ENCODE data around the gene ROR1.

ROR1 gene

DNA sequence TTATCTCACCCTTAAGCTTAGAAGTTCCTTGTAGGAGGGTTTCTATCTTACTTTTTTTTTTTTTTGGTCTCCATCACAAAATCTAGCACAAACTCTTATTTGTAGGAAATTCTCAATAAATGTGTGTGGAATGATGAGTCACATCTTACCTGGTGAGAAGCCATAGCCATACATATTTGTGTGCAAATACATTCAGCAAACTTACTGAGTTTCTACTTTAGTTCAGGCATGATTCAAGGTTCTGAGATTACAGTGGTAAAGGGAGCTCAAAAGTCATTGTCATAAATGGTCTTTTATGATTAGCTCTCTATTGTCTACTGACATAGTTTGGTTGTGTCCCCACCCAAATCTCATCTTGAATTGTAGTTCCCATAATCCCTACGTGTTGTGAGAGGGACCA lies 236.5 kb downstream of the ROR1 start:
- Mint-ChIP-seq H3K4me1 (ENCODE audit: low read depth) (peaks cover 9% of the 10 kb centered on the region), H3K4me3 (no peak overlapping the region), H3K36me3 (ENCODE audit: low read depth) (no peaks in the 10 kb centered on the region), H3K9me3 (no peaks in the 10 kb centered on the region), H3K27ac (no peak overlapping the region), H3K27me3 (peaks cover 10% of the 10 kb centered on the region)
- DNase-seq = no peak

GRCh38 chr1:64013395-64013794 lies 239.6 kb downstream of the ROR1 start:
- H3K27me3 Mint-ChIP-seq = peaks cover 5% of the 10 kb centered on the region
- H3K36me3 Mint-ChIP-seq (ENCODE audit: low read depth) = no peaks in the 10 kb centered on the region
- H3K4me1 Mint-ChIP-seq (ENCODE audit: low read depth) = peaks cover 3% of the 10 kb centered on the region
- no peak overlapping the region for H3K4me3 Mint-ChIP-seq
- no peak overlapping the region for H3K27ac Mint-ChIP-seq
- DNase-seq = no peak
- H3K9me3 Mint-ChIP-seq = no peaks in the 10 kb centered on the region

- no peak for DNase-seq
- Mint-ChIP-seq H3K27me3 (no peaks in the 10 kb centered on the region), H3K4me3 (no peak overlapping the region), H3K27ac (no peak overlapping the region), H3K4me1 (ENCODE audit: low read depth) (peaks cover 15% of the 10 kb centered on the region), H3K36me3 (ENCODE audit: low read depth) (no peaks in the 10 kb centered on the region), H3K9me3 (no peaks in the 10 kb centered on the region)
These were observed 246.0 kb downstream of the ROR1 start for GRCh38 chr1:64019818-64020217.

GRCh38 chr1:64021066-64021465 lies 247.2 kb downstream of the ROR1 start:
- peaks cover 15% of the 10 kb centered on the region for H3K4me1 Mint-ChIP-seq (ENCODE audit: low read depth)
- H3K27ac Mint-ChIP-seq = no peak overlapping the region
- H3K9me3 Mint-ChIP-seq = no peaks in the 10 kb centered on the region
- no peaks in the 10 kb centered on the region for H3K36me3 Mint-ChIP-seq (ENCODE audit: low read depth)
- H3K4me3 Mint-ChIP-seq = no peak overlapping the region
- no peaks in the 10 kb centered on the region for H3K27me3 Mint-ChIP-seq
- no peak for DNase-seq

GRCh38 chr1:64025051-64025450 lies 251.2 kb downstream of the ROR1 start:
- Mint-ChIP-seq H3K36me3 (ENCODE audit: low read depth) (no peaks in the 10 kb centered on the region), H3K27ac (no peak overlapping the region), H3K4me1 (ENCODE audit: low read depth) (peaks cover 2% of the 10 kb centered on the region), H3K4me3 (no peak overlapping the region), H3K9me3 (no peaks in the 10 kb centered on the region), H3K27me3 (no peaks in the 10 kb centered on the region)
- no peak for DNase-seq

GRCh38 chr1:64029037-64029436 lies 255.2 kb downstream of the ROR1 start:
- no peaks in the 10 kb centered on the region for H3K4me1 Mint-ChIP-seq (ENCODE audit: low read depth)

GRCh38 chr1:64030411-64030810 lies 256.6 kb downstream of the ROR1 start:
- Mint-ChIP-seq H3K27me3 (peaks cover 16% of the 10 kb centered on the region), H3K9me3 (no peaks in the 10 kb centered on the region), H3K36me3 (ENCODE audit: low read depth) (no peaks in the 10 kb centered on the region), H3K27ac (no peak overlapping the region), H3K4me1 (ENCODE audit: low read depth) (no peaks in the 10 kb centered on the region), H3K4me3 (no peak overlapping the region)
- no peak for DNase-seq

More at GRCh38 chr1:64029037-64029436, 255.2 kb downstream of the ROR1 start:
- H3K4me3 Mint-ChIP-seq = no peak overlapping the region
- no peaks in the 10 kb centered on the region for H3K36me3 Mint-ChIP-seq (ENCODE audit: low read depth)
- H3K27ac Mint-ChIP-seq = no peak overlapping the region
- H3K27me3 Mint-ChIP-seq = peaks cover 14% of the 10 kb centered on the region
- DNase-seq = no peak
- no peaks in the 10 kb centered on the region for H3K9me3 Mint-ChIP-seq

DNA sequence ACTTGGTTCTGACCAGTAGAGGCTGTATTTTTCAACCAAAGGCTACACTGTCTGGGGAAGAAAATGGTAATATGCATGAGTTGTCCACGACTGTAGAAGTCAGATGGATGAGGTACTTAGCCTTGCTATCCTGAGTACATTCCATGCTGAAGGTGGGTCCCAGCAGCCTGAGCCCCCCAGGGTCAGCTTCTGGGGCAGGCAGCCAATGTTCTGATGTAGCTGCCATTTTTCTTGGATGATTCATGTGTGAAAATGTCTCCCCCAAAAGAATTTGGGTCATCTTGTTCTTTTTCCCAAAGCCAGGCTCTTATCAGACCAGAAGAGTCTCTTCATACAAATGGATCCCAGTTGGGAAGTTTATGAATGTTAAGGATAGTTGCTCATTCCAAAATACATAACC lies 257.4 kb downstream of the ROR1 start:
- no peak overlapping the region for H3K27ac Mint-ChIP-seq
- no peaks in the 10 kb centered on the region for H3K36me3 Mint-ChIP-seq (ENCODE audit: low read depth)
- H3K9me3 Mint-ChIP-seq = no peaks in the 10 kb centered on the region
- no peak overlapping the region for H3K4me3 Mint-ChIP-seq
- no peak for DNase-seq
- no peaks in the 10 kb centered on the region for H3K4me1 Mint-ChIP-seq (ENCODE audit: low read depth)
- peaks cover 20% of the 10 kb centered on the region for H3K27me3 Mint-ChIP-seq

DNA sequence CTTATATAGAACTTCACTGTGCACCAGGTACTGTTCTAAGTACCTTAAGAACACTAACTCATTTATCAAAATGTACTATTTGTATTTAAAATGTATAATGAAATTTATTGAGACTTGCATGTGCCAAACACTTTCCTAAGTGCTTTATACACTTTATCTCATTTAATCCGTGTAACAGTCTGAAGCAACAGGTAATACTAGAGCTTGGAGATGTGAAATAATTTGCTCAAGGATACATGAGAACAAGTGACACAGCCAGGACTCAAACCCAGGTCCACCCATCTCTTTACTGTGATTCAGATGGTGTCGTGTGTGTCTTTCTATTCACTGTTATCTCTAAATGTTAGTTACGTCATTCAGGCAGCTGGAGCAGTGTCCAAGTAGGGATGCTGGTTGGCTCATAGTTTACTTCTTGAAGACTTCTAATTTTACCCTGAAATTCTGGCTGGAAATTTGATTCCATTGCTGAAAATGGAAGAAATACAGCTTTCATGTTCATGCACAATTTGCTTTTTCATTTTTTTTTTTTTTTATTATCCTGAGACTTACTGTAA lies 259.9 kb downstream of the ROR1 start:
- Mint-ChIP-seq H3K9me3 (no peaks in the 10 kb centered on the region), H3K4me1 (ENCODE audit: low read depth) (no peaks in the 10 kb centered on the region), H3K36me3 (ENCODE audit: low read depth) (no peaks in the 10 kb centered on the region), H3K4me3 (no peak overlapping the region), H3K27ac (no peak overlapping the region), H3K27me3 (peaks cover 20% of the 10 kb centered on the region)
- no peak for DNase-seq

DNA sequence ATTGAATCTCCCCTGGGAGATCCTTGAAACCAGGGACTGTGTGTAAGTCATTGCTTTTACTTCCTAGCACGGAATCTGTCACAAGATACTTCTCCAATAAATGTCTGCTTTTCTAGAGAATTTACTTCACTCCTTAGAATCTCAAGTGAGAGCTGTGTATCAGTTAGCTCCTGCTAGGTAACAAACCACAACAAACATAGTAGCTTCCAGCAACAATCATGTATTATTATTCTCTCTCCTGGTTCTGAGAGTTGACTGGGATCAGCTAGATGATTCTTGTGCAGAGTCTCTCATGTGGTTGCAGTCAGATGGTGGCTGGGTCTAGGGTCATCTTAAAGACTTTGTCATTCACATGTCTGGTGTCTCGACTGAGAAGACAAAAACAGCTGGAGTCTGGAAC lies 262.7 kb downstream of the ROR1 start:
- Mint-ChIP-seq H3K27ac (no peak overlapping the region), H3K9me3 (no peaks in the 10 kb centered on the region), H3K27me3 (peaks cover 19% of the 10 kb centered on the region), H3K4me3 (no peak overlapping the region), H3K36me3 (ENCODE audit: low read depth) (no peaks in the 10 kb centered on the region), H3K4me1 (ENCODE audit: low read depth) (no peaks in the 10 kb centered on the region)
- DNase-seq = no peak

GRCh38 chr1:64038119-64038518 lies 264.3 kb downstream of the ROR1 start:
- H3K4me1 Mint-ChIP-seq (ENCODE audit: low read depth) = no peaks in the 10 kb centered on the region
- no peaks in the 10 kb centered on the region for H3K9me3 Mint-ChIP-seq
- no peak for DNase-seq
- no peak overlapping the region for H3K4me3 Mint-ChIP-seq
- peaks cover 12% of the 10 kb centered on the region for H3K27me3 Mint-ChIP-seq
- H3K36me3 Mint-ChIP-seq (ENCODE audit: low read depth) = no peaks in the 10 kb centered on the region
- no peak overlapping the region for H3K27ac Mint-ChIP-seq

DNA sequence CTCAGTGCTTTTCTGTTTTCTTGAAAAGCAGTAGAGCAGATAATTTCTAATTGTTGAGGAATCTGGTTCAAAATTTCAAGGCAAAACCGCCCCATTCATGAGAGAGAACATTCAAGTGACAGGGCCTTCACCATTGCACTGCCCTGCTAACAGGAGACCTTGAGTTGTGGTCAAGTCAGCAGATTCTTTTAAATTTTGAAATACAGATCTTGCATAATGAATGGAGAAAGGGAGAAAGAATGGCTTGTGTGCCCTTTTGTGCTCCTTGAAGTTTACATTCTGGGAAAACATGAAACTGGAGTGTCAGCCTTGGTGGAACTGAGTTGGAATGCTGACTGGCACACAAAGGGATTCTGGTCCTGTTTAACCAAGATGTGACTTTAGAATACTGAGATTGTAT lies 265.1 kb downstream of the ROR1 start:
- no peaks in the 10 kb centered on the region for H3K4me1 Mint-ChIP-seq (ENCODE audit: low read depth)
- no peak overlapping the region for H3K4me3 Mint-ChIP-seq
- no peaks in the 10 kb centered on the region for H3K9me3 Mint-ChIP-seq
- H3K36me3 Mint-ChIP-seq (ENCODE audit: low read depth) = no peaks in the 10 kb centered on the region
- H3K27me3 Mint-ChIP-seq = peaks cover 12% of the 10 kb centered on the region
- no peak overlapping the region for H3K27ac Mint-ChIP-seq
- no peak for DNase-seq

GRCh38 chr1:64039390-64039926 lies 265.6 kb downstream of the ROR1 start:
- no peak overlapping the region for H3K4me3 Mint-ChIP-seq
- peaks cover 12% of the 10 kb centered on the region for H3K27me3 Mint-ChIP-seq
- no peaks in the 10 kb centered on the region for H3K4me1 Mint-ChIP-seq (ENCODE audit: low read depth)
- no peak for DNase-seq
- no peak overlapping the region for H3K27ac Mint-ChIP-seq
- H3K36me3 Mint-ChIP-seq (ENCODE audit: low read depth) = no peaks in the 10 kb centered on the region
- no peaks in the 10 kb centered on the region for H3K9me3 Mint-ChIP-seq

GRCh38 chr1:64041371-64042131 lies 267.7 kb downstream of the ROR1 start:
- no peak overlapping the region for H3K4me3 Mint-ChIP-seq
- DNase-seq = no peak
- no peaks in the 10 kb centered on the region for H3K9me3 Mint-ChIP-seq
- no peak overlapping the region for H3K27ac Mint-ChIP-seq
- no peaks in the 10 kb centered on the region for H3K36me3 Mint-ChIP-seq (ENCODE audit: low read depth)
- peaks cover 6% of the 10 kb centered on the region for H3K27me3 Mint-ChIP-seq
- no peaks in the 10 kb centered on the region for H3K4me1 Mint-ChIP-seq (ENCODE audit: low read depth)

GRCh38 chr1:64042331-64043100 lies 268.7 kb downstream of the ROR1 start:
- DNase-seq = no peak
- no peaks in the 10 kb centered on the region for H3K4me1 Mint-ChIP-seq (ENCODE audit: low read depth)
- H3K27ac Mint-ChIP-seq = no peak overlapping the region
- H3K4me3 Mint-ChIP-seq = no peak overlapping the region
- no peaks in the 10 kb centered on the region for H3K36me3 Mint-ChIP-seq (ENCODE audit: low read depth)
- H3K27me3 Mint-ChIP-seq = peaks cover 6% of the 10 kb centered on the region
- H3K9me3 Mint-ChIP-seq = no peaks in the 10 kb centered on the region

Data from activated T-cell treated with anti-CD3 and anti-CD28 coated beads, Interleukin-2, amount 50 U/mL, for 24 hours (primary cell).